NCI-H446 treated with DMSO at 0.1 percent for 48 hours (cell line): ENCODE measurements around the gene CYP4F22.
"Not testable (repeated sequence)": the region's sequence is repeated elsewhere in the genome, so short reads cannot be mapped to it uniquely, and the experiment has no call there.

Experiments
- DNase-seq: peaks from one replicate; lab custom pipeline; 2025; lab: John Stamatoyannopoulos, UW

CYP4F22 gene

DNA sequence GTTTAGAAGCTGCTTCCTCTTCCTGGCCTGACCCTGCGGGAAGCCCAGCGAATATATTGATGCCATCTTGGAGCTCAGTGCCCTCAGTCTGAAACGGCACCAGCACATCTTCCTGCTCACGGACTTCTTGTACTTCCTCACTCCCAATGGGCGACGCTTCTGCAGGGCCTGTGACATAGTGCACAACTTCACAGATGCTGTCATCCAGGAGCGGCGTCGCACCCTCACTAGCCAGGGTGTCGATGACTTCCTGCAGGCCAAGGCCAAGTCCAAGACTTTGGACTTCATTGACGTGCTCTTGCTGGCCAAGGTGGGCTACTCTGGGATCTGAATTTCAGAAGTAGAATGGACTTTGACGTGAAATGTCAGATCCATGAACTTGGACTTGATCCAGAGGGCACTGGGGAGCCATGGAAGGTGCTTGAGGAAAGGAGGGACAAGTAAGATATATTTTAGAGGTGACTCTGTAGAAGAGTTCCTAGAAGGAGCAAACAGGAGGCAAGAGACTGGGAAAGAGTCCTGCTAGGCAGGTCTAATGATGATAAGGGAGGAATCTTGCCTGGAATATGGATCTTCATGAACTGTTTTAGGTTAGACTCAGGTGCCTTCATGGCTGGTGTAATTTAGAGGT lies 68.3 kb downstream of the CYP4F22 start:
- no peak for DNase-seq

DNA sequence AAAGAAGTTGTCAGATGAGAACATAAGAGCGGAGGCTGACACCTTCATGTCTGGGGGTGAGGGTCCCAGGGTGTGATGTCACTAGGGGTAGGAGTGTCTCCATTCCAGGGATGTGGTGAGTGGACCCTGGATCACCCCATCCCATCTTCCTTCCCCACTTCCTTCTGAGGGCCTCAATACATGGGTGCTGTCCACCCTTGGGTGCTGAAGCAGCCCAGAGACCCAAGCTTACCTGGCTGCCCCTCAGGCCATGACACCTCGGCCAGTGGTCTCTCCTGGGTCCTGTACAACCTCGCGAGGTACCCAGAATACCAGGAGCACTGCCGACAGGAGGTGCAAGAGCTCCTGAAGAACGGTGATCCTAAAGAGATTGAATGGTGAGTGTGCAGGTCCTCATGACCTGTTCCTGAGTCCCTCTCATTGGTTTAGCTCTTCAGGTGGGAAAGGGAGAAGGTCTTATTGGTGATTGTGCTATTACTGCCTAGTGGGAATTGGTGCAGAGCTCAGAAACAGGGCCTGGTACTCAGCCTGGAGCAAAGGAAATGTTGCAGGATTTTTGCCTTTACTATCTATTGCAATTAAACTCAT lies 69.0 kb downstream of the CYP4F22 start:
- DNase-seq = no peak

DNA sequence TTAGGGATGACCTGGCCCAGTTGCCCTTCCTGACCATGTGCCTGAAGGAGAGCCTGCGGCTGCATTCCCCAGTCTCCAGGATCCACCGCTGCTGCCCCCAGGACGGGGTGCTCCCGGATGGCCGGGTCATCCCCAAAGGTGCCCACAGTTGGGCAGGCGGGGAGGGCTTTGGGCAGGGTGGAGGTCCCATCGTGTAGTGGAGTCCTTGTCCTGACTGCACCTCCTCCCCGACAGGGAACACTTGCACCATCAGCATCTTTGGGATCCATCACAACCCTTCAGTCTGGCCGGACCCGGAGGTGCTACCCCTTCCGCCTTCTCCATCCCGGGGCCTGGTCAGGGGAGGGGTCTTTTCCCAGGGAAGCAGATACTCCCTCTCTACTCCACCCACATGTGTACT lies 75.0 kb downstream of the CYP4F22 start:
- no peak for DNase-seq

DNA sequence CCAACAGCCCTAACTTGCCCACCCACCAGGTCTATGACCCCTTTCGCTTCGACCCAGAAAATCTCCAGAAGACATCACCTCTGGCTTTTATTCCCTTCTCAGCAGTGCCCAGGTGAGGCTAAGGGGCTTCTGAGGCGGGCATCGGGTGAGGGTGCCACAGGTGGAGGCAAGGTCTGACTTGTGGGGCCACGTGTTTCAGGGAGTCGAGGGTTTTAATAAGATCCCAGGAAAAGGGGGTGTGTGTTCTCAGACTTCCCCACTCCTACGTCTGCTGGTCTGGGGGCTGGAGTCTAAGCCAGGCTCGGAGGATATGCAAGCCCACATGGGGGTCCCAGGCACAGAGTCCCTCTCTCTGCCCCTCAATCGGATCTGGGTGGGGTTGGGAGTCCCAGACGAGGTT lies 75.8 kb downstream of the CYP4F22 start:
- no peak for DNase-seq

DNA sequence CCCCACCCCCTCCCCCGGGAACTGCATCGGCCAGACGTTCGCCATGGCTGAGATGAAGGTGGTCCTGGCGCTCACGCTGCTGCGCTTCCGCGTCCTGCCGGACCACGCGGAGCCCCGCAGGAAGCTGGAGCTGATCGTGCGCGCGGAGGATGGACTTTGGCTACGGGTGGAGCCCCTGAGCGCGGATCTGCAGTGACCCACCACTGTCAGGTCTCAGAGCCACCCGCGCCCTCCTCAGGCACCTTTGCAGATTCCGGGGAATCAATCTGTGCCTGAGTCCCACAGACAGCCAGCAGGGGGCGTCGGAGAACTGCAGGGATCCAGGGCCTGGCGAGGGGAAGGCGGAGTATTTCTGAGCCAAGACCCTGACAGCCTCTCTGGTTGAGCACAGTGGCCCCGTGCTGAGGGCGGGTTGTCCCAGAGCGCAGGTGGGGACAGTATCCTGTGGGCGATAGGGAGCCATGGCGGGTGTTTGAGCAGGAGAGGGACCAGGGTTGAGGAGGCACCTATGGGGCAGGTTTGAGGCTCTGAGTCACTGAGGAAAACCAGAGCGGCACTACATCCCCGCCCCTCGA lies 76.3 kb downstream of the CYP4F22 start:
- no peak for DNase-seq

DNA sequence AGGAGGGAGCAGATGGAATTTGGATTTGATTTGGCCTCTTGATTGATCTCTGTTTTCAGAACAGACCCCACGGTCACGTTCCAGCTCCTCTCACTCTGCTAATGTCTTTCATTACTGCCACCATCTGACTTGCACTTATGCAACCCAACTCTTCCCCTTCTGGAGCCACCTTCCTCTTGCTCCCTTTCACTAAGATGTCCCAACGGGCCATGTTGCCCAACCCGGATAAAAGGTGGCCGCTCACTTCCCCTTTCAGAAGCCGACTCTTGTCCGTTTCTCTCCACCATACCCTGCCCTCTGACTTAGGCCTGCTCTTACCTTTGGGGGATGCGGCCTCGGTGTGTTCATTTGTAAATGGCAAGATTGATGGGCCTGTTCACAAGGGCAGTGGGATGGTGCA lies 79.3 kb downstream of the CYP4F22 start:
- no peak for DNase-seq

DNA sequence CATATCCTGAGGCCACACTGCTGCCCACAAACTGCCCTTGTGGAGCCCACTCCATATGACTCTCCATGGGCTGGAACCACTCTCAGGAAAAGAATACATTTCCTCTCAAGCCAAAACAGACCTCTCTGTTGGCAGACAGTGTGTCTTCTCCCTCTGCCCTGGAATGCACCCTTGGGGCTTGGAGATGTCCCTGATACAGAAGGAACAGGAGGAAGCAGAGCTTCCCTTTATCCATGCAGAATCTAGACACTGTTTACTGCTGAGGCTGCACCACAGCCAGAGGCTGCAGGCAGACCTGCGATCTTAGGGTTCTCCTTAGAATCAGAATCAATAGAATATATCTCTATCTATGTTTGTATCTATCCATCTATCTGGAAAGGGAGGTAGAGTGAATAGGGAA lies 79.9 kb downstream of the CYP4F22 start:
- DNase-seq = no peak

DNA sequence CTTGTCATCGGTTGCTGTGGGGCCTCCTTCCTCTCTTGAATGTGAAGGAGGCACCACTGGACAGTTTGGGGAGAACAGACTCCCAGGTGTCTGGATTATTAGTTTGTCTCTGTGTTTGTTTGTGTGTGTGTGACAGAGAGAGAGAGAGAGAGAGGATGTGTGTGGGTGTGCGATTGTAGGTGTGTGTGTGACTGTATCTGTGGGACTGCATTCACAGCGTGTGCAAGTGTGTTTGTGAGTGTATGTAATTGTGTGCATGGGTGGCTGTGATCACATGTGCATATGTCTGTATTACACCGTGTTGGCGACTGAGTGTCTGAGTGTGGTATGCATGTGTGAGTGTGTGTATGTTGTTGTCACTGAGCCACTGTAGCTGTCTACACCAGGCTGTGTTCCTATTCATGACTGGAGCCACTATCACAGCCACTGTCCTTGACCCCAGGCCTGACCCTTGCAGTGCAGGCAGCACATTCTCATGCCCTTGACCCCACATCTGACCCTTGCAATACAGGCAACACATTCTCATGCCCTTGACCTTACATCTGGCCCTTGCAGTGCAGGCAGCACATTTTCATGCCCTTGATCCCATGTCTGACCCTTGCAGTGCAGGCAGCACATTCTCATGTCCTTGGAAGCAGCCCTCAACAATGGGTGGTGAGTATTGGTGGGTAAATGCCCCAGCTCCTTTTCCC lies 81.6 kb downstream of the CYP4F22 start:
- DNase-seq = no peak

DNA sequence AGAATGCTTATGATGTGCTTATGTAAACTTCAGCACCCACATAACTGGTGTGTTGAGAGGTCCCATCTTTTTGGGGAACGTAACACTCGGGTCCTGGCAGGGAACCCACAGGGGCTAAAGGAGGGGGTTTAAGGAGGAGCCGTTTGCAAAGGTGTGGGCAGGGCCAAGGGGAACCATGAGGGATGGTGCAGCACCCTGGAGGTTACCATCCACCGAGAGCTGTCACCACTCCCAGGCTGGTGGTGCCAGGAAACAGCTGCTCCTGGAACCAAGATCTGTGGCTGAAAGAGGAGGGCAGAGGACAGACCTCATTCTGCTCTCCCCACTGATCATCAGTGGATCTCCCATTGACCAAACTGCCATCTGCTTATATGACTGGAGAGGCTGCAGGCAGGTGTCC lies 83.5 kb downstream of the CYP4F22 start:
- DNase-seq = no peak

DNA sequence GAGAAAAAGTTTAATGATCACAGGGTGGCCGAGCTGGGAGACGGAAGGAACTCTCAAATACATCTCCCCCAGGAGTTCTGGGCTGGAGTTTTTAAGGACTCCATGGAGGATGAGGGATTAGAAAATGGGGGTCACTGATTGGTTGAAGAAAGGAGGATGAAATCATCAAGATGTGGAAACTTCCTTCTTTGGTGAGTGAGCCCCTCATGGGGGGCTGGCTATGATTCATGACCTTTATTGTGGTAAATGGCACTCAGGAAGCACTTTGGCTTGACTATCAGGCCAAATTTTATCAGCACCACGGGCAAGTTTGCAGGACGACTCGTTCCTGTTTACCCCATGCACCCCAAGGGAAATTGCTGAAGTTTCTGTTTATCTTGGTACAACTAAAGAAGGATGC lies 84.2 kb downstream of the CYP4F22 start:
- DNase-seq = not testable (repeated sequence)

DNA sequence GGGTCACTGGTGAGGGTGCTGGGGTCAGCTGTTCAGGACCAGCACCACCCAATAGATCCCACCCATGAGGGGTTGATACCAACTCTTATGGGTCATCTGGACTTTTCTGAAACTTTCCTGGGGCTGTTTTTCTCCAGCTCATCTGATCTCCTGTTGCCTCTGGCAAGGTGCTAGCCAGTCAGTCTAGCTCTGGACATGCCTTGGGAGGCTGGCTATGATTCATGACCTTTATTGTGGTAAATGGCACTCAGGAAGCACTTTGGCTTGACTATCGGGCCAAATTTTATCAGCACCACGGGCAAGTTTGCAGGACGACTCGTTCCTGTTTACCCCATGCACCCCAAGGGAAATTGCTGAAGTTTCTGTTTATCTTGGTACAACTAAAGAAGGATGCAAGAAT lies 85.4 kb downstream of the CYP4F22 start:
- DNase-seq = not testable (repeated sequence)

DNA sequence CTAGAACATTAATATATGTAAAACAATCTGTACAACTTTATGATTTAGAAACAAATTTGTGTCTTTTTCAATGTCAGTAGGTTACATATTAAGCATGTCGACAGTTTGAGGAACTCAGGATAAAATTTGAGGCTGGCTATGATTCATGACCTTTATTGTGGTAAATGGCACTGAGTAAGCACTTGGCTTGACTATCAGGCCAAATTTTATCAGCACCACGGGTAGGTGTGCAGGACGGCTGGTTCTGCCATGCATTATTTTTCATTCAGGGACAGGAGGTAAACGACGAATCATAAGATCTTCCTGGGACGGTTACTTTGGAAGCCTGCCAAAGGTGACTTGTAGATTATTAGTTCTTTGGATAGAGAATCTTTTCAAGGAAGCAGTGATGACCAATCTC lies 86.7 kb downstream of the CYP4F22 start:
- DNase-seq = no peak
